Fibroblast of mammary gland (primary cell): Measurements from ENCODE around the gene RDH11.
A peak's percentile ranks its signal among the peaks of the same experiment; 100 is the strongest.

Source experiments
- DNase-seq: peaks from one replicate; pipeline ENCODE4 v3.0.0-alpha.2; 2010; ENCODE audit warnings: low read depth
- H3K4me3 ChIP-seq: 2 replicates; pipeline ENCODE4 v1.5.1; 2011; ENCODE audit warnings: low read depth, mild to moderate bottlenecking, low read length, moderate library complexity; ENCODE audit not compliant: control insufficient read depth
- CTCF ChIP-seq: conservative IDR thresholded peaks from 2 replicates; pipeline ENCODE4 v1.5.1; 2011; ENCODE audit warnings: low read depth, low read length, inconsistent platforms; ENCODE audit not compliant: control insufficient read depth, insufficient read depth

Gene RDH11

GRCh38 chr14:67733616-67734015, 38.1 kb upstream of the RDH11 start:
- no peak for TF ChIP-seq CTCF
- no peak overlapping the region for H3K4me3 ChIP-seq
- DNase-seq, result no peak

- no peak overlapping the region for H3K4me3 ChIP-seq
- TF ChIP-seq CTCF, result no peak
- no peak for DNase-seq
Observed at GRCh38 chr14:67729072-67729885, 33.7 kb upstream of the RDH11 start.

- no peak overlapping the region for H3K4me3 ChIP-seq
- TF ChIP-seq CTCF, result no peak
- DNase-seq, result no peak
Observed at GRCh38 chr14:67728258-67728657, 32.7 kb upstream of the RDH11 start.

- no peak overlapping the region for H3K4me3 ChIP-seq
- no peak for DNase-seq
- no peak for TF ChIP-seq CTCF
Observed at GRCh38 chr14:67727361-67727760, 31.8 kb upstream of the RDH11 start.

GRCh38 chr14:67725171-67725570, 29.6 kb upstream of the RDH11 start:
- no peak for TF ChIP-seq CTCF
- DNase-seq, result no peak
- no peak overlapping the region for H3K4me3 ChIP-seq

- DNase-seq, result peak; percentile 56
- H3K4me3 ChIP-seq, result no peak overlapping the region
- no peak for TF ChIP-seq CTCF
Observed at GRCh38 chr14:67722293-67722692, 26.7 kb upstream of the RDH11 start.

- TF ChIP-seq CTCF, result no peak
- DNase-seq, result no peak
- H3K4me3 ChIP-seq, result no peak overlapping the region
Observed at GRCh38 chr14:67721875-67722274, 26.3 kb upstream of the RDH11 start.
